ENCODE measurements around the gene DNHD1. TPM values are rescaled to one million over a fixed set of nuclear protein-coding genes. Genes with fewer than 3 reads are reported as not detected.

The DNHD1 gene
- total RNA-seq, 4 donors from 2014 or later, result 9.9 to 30.3 (median 14.3) TPM

GRCh38 chr11:6608726-6609501 lies 111.8 kb downstream of the DNHD1 start:
- TF ChIP-seq CTCF (IDR thresholded peaks at IDR 0.05; ENCODE audit: low read depth), result no peak

- no peak for TF ChIP-seq CTCF (IDR thresholded peaks at IDR 0.05; ENCODE audit: low read depth)
Observed at GRCh38 chr11:6609502-6610015, 112.5 kb downstream of the DNHD1 start.

- TF ChIP-seq CTCF (IDR thresholded peaks at IDR 0.05; ENCODE audit: low read depth), result no peak
Observed at GRCh38 chr11:6610591-6610990, 113.5 kb downstream of the DNHD1 start.

- no peak for TF ChIP-seq CTCF (IDR thresholded peaks at IDR 0.05; ENCODE audit: low read depth)
Observed at GRCh38 chr11:6611092-6611962, 114.2 kb downstream of the DNHD1 start.

GRCh38 chr11:6611963-6612212 lies 114.8 kb downstream of the DNHD1 start:
- no peak for TF ChIP-seq CTCF (IDR thresholded peaks at IDR 0.05; ENCODE audit: low read depth)

GRCh38 chr11:6612213-6613041 lies 115.3 kb downstream of the DNHD1 start, which contains the start of gene TAF10:
Gene TAF10, minus strand, starts transcription at chr11:6612216. Its CDS starts 27 bp downstream, at chr11:6612189.
- TF ChIP-seq CTCF (IDR thresholded peaks at IDR 0.05; ENCODE audit: low read depth), result no peak

Data from subcutaneous adipose tissue (tissue), 4 donors.